ENCODE measurements around the gene ZNF544. TPM values are rescaled to one million over a fixed set of nuclear protein-coding genes. Genes with fewer than 3 reads are reported as not detected.
A peak's percentile ranks its signal among the peaks of the same experiment; 100 is the strongest.

ZNF544 gene
- total RNA-seq (10 to 100 TPM; 19.7 to 60.7 (median 42.1) TPM), polyA plus RNA-seq (10 to 100 TPM; 21.6 to 30.8 TPM), total RNA-seq (28.7 reads per million, percentile 59 among the genes with 10 or more reads in this experiment)

GRCh38 chr19:58228585-58229254, at the start of gene ZNF544:
Gene ZNF544, plus strand, starts transcription at chr19:58228914. Its CDS starts 15,110 bp downstream, at chr19:58244024.
- peak; percentile 79 for ATAC-seq
- POLR2A ChIA-PET, result interaction anchor here (0.6 to 2.4 kb wide), 7 partner anchors 20 to 409 kb away, joined by 3 to 15 read pairs (median 4); partner anchors contain the start of gene ZNF274
- Mint-ChIP-seq H3K27me3 (no peaks in the 10 kb centered on the region), H3K4me1 (peaks cover 19 to 36% (median 28%) of the 10 kb centered on the region in 7 donors), H3K27ac (peak within 1 kb of the TSS in 8 of 9 donors; percentile 76 to 94 (median 84)), H3K9me3 (peaks cover 15 to 80% (median 42%) of the 10 kb centered on the region in 11 donors), H3K36me3 (peaks cover 39 to 53% (median 50%) of the 10 kb centered on the region in 5 donors), H3K4me3 (peak within 1 kb of the TSS; percentile 89 to 95 (median 94))
- Histone ChIP-seq H3K4me3 (ENCODE audit: low read length) (peak within 1 kb of the TSS; percentile 86), H3K27ac (ENCODE audit: low read depth, low read length) (peak within 1 kb of the TSS; percentile 73), H3K27me3 (ENCODE audit: control insufficient read depth in 2 of 2, insufficient read depth in 2 of 2, low read length in 2 of 2) (no peaks in the 10 kb centered on the region), H3K4me1 (ENCODE audit: control insufficient read depth in 2 of 2, insufficient read depth in 2 of 2, low read length in 2 of 2) (peaks cover 10% of the 10 kb centered on the region in 2 donors), H3K9me3 (ENCODE audit: control insufficient read depth in 2 of 3, low read length in 3 of 3) (peaks cover 0 to 21% (median 0%) of the 10 kb centered on the region in 3 experiments), H3K36me3 (ENCODE audit: control insufficient read depth in 2 of 3, insufficient read depth in 3 of 3, low read length in 3 of 3) (peaks cover 3 to 47% (median 6%) of the 10 kb centered on the region in 3 experiments)
- peak; percentile 25 to 74 (median 39) for DNase-seq
- intact Hi-C loops (cut with micrococcal nuclease), result loop anchor here (1.0 to 5.0 kb wide), 6 partner anchors 45 to 158 kb away; partner anchors contain the start of genes ERVK3-1 (in 2 of the 2), ZNF274 (in 2 of the 2), ZNF8 (in 2 of the 2) and RPS5 (in 1 of the 2)
- CTCF ChIA-PET, result interaction anchor here (1.5 kb wide), 1 partner anchor 46 kb away, joined by 6 read pairs; the partner anchor contains the start of gene ZNF274

DNA sequence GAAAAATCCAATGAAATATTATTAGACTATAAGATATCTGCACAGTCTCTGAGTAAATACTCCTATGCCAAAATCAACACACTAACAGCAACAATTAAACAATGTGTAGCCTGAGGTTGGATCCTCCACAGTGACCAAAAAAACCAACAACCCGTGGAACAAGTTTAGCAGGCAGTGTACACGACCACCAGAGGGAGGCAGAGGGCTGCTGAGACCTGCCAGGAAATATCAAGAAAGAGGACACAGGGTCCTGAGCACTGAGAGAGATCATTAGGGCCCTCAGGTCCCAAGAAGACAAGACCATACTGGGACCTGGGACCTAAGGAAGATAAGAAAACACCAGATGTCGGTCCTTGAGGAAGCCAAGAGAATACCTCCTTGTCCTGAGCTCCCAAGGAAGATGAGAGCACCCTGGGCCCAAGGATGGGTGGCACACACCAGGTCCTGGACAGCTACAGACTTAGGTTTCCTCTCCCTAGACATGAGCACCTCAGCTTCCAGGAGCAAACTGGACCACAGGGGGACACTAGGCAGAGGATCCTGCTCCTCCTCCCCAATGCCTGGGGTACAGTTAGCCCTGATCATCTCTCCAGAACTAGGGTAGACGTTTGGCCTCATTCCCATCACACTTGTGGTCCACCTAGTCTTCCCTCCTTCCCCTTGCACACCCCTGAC, 46.7 kb upstream of the ZNF544 start:
- peaks cover 0 to 30% (median 12%) of the 10 kb centered on the region in 3 experiments for H3K36me3 ChIP-seq (ENCODE audit: control insufficient read depth in 2 of 3, insufficient read depth in 3 of 3, low read length in 3 of 3)
- H3K4me3 ChIP-seq (ENCODE audit: low read length), result peak overlapping the region; percentile 87
- intact Hi-C loops (cut with micrococcal nuclease), result loop anchor here (1.0 to 2.0 kb wide), 13 partner anchors 47 to 831 kb away; partner anchors contain the start of genes RPS5 (in 2 of the 2), ZBTB45 (in 1 of the 2), ZNF304 (in 1 of the 2) and ZNF324 (in 1 of the 2)
- peaks cover 10 to 24% (median 17%) of the 10 kb centered on the region in 7 donors for H3K4me1 Mint-ChIP-seq
- peaks cover 21 to 79% (median 42%) of the 10 kb centered on the region in 3 experiments for H3K9me3 ChIP-seq (ENCODE audit: control insufficient read depth in 2 of 3, low read length in 3 of 3)
- H3K9me3 Mint-ChIP-seq, result peaks cover 5 to 95% (median 70%) of the 10 kb centered on the region in 11 donors
- ATAC-seq, result no peak
- peaks cover 0 to 12% of the 10 kb centered on the region in 2 donors for H3K4me1 ChIP-seq (ENCODE audit: control insufficient read depth in 2 of 2, insufficient read depth in 2 of 2, low read length in 2 of 2)
- peak; percentile 17 to 60 (median 42) for DNase-seq
- H3K27ac Mint-ChIP-seq, result peak overlapping the region; percentile 98 to 100 (median 99)
- H3K36me3 Mint-ChIP-seq, result peaks cover 26 to 62% (median 52%) of the 10 kb centered on the region in 5 donors
- POLR2A ChIA-PET, result interaction anchor here (0.6 to 3.4 kb wide), 11 partner anchors 20 to 413 kb away, joined by 3 to 19 read pairs (median 3); partner anchors contain the start of genes ZNF324B, ZNF497, ZNF586 and ZNF606
- H3K27ac ChIP-seq (ENCODE audit: low read depth, low read length), result peak overlapping the region; percentile 97
- no peaks in the 10 kb centered on the region for H3K27me3 ChIP-seq (ENCODE audit: control insufficient read depth in 2 of 2, insufficient read depth in 2 of 2, low read length in 2 of 2)
- CTCF ChIA-PET, result no interaction called here
- no peaks in the 10 kb centered on the region for H3K27me3 Mint-ChIP-seq
- peak overlapping the region; percentile 91 to 99 (median 94) for H3K4me3 Mint-ChIP-seq

DNA sequence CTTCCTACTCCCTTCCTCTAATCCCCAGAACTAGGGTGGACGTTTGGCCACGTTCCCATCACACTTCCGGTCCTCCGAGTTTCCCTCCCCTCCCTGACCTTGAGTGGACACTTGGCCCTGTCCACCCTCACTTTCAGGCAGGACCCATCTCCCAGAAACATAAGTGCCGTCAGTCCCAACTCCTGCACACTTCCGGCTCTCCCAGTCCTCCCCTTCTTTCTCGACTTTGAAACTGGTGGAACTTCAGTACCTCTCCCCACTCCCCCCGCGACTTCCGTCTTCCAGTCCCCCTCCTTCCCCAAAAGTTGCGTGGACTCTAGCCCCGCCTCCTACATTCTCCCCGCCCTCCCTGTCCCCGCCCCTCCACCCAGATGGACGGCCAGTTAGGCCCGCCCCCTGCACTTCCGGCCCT, 46.1 kb upstream of the ZNF544 start:
- H3K9me3 Mint-ChIP-seq, result peaks cover 5 to 95% (median 69%) of the 10 kb centered on the region in 11 donors
- H3K27me3 Mint-ChIP-seq, result no peaks in the 10 kb centered on the region
- peaks cover 0 to 12% of the 10 kb centered on the region in 2 donors for H3K4me1 ChIP-seq (ENCODE audit: control insufficient read depth in 2 of 2, insufficient read depth in 2 of 2, low read length in 2 of 2)
- CTCF ChIA-PET, result interaction anchor here (1.2 kb wide), 1 partner anchor 46 kb away, joined by 6 read pairs; the partner anchor contains the start of gene ZNF544
- DNase-seq (peak in 2 of 9 donors; percentile 84 to 88), ATAC-seq (peak; percentile 86)
- H3K4me3 Mint-ChIP-seq, result peak overlapping the region; percentile 91 to 99 (median 94)
- intact Hi-C loops (cut with micrococcal nuclease), result loop anchor here (1.0 to 2.0 kb wide), 13 partner anchors 46 to 831 kb away; partner anchors contain the start of genes RPS5 (in 2 of the 2), ZBTB45 (in 1 of the 2), ZNF304 (in 1 of the 2) and ZNF324 (in 1 of the 2)
- peak overlapping the region; percentile 97 for H3K27ac ChIP-seq (ENCODE audit: low read depth, low read length)
- H3K27ac Mint-ChIP-seq, result peak overlapping the region; percentile 98 to 100 (median 99)
- H3K4me1 Mint-ChIP-seq, result peaks cover 10 to 24% (median 17%) of the 10 kb centered on the region in 7 donors
- peaks cover under 1 to 35% (median 12%) of the 10 kb centered on the region in 3 experiments for H3K36me3 ChIP-seq (ENCODE audit: control insufficient read depth in 2 of 3, insufficient read depth in 3 of 3, low read length in 3 of 3)
- H3K9me3 ChIP-seq (ENCODE audit: control insufficient read depth in 2 of 3, low read length in 3 of 3), result peaks cover 22 to 79% (median 39%) of the 10 kb centered on the region in 3 experiments
- peak overlapping the region; percentile 87 for H3K4me3 ChIP-seq (ENCODE audit: low read length)
- POLR2A ChIA-PET, result interaction anchor here (0.6 to 3.4 kb wide), 41 partner anchors 11 to 1779 kb away, joined by 3 to 27 read pairs (median 4); partner anchors contain the start of genes CHMP2A, ZBTB45, ZNF132 and ZNF134
- peaks cover 26 to 63% (median 55%) of the 10 kb centered on the region in 5 donors for H3K36me3 Mint-ChIP-seq
- no peaks in the 10 kb centered on the region for H3K27me3 ChIP-seq (ENCODE audit: control insufficient read depth in 2 of 2, insufficient read depth in 2 of 2, low read length in 2 of 2)

DNA sequence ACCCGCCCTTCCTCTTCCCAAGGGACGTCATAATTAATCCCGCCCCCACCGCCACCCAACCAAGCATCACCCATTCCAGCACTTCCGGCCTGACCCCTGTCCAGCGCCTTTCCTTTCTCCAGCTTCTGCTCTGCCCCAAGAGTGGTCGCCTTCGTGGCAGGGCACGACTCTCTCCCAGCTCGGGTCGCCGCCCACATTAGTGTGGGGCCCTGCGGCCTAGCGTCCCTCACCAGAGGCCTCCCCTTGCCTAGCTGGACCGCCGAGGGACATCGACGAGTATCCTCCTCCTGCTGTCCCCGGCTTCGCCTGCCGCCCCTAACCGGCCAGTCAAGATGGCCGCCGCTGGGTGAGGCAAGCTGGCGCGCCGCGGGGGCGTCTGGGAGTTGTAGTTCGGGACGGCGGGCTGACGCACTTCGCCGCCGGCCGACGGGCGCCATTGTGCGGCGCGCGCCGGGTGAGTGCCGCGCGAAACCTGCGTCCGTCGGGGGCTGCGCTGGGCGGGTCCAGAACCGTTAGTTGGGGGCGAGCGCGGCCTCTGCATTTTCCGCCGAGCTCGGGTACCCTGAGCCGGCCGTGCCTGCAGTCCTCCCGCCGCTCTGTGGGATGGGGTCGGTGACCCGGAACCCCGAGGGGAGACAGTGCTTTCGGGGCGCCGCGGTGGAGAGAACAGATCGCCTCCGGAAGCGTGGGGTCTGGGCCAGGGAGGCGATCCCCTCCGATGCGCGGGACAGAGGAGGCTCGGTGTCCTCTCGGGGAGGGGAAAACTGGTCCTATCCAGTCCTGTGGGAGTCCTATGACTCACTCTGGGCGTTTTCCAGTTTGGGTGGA, 45.5 kb upstream of the ZNF544 start, which contains the start of gene ZNF274:
Gene ZNF274, plus strand, starts transcription at position 73 of the 828 bp plus-strand sequence. CDS start 905 bp downstream, outside the sequence.
- Histone ChIP-seq H3K9me3 (ENCODE audit: control insufficient read depth in 2 of 3, low read length in 3 of 3) (peaks cover 22 to 79% (median 42%) of the 10 kb centered on the region in 3 experiments), H3K27me3 (ENCODE audit: control insufficient read depth in 2 of 2, insufficient read depth in 2 of 2, low read length in 2 of 2) (no peaks in the 10 kb centered on the region), H3K36me3 (ENCODE audit: control insufficient read depth in 2 of 3, insufficient read depth in 3 of 3, low read length in 3 of 3) (peaks cover 4 to 41% (median 12%) of the 10 kb centered on the region in 3 experiments), H3K27ac (ENCODE audit: low read depth, low read length) (peak within 1 kb of the TSS; percentile 97), H3K4me1 (ENCODE audit: control insufficient read depth in 2 of 2, insufficient read depth in 2 of 2, low read length in 2 of 2) (peaks cover 0 to 12% of the 10 kb centered on the region in 2 donors), H3K4me3 (ENCODE audit: low read length) (peak within 1 kb of the TSS; percentile 87)
- POLR2A ChIA-PET, result interaction anchor here (0.6 to 3.4 kb wide), 53 partner anchors 10 to 1779 kb away, joined by 3 to 27 read pairs (median 4); partner anchors contain the start of genes CHMP2A, ZBTB45, ZNF132 and ZNF134
- peak; percentile 88 to 95 (median 93) for DNase-seq
- Mint-ChIP-seq H3K27ac (peak within 1 kb of the TSS; percentile 98 to 100 (median 99)), H3K27me3 (no peaks in the 10 kb centered on the region), H3K4me3 (peak within 1 kb of the TSS; percentile 91 to 99 (median 94)), H3K4me1 (peaks cover 10 to 24% (median 17%) of the 10 kb centered on the region in 7 donors), H3K36me3 (peaks cover 26 to 64% (median 55%) of the 10 kb centered on the region in 5 donors), H3K9me3 (peaks cover 5 to 95% (median 67%) of the 10 kb centered on the region in 11 donors)
- ATAC-seq, result peak; percentile 92
- CTCF ChIA-PET, result interaction anchor here (0.6 to 1.2 kb wide), 3 partner anchors 13 to 401 kb away, joined by 3 to 6 read pairs (median 3); partner anchors contain the start of gene ZNF544
- intact Hi-C loops (cut with micrococcal nuclease), result loop anchor here (1.0 to 2.0 kb wide), 30 partner anchors 28 to 943 kb away; partner anchors contain the start of genes ERVK3-1 (in 2 of the 2), RPS5 (in 2 of the 2), ZNF132 (in 2 of the 2) and ZNF544 (in 2 of the 2)

DNA sequence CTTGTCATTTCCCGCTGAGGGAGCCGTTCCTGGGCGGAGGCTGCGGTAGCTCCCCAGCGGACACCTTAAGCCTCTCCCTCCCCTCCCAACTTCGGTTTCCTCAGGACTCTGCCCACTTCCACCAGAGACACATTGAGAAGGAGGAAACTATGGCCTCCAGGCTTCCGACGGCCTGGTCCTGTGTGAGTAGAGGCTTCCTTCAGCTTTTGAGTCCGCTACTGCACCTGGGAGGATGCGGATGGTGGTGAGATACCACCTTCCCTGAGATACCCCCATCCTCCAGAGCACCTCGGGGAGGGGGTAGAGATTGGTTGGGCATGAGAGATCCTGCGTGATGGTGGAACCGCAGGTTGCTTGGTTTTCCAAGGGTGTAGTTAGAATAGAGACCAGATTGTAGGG, 44.9 kb upstream of the ZNF544 start:
- CTCF ChIA-PET, result interaction anchor here (0.6 to 1.2 kb wide), 3 partner anchors 12 to 401 kb away, joined by 3 to 6 read pairs (median 3); partner anchors contain the start of gene ZNF544
- Mint-ChIP-seq H3K4me3 (peak overlapping the region; percentile 91 to 99 (median 94)), H3K27ac (peak overlapping the region; percentile 98 to 100 (median 99)), H3K4me1 (peaks cover 10 to 25% (median 17%) of the 10 kb centered on the region in 7 donors), H3K36me3 (peaks cover 27 to 65% (median 59%) of the 10 kb centered on the region in 5 donors), H3K9me3 (peaks cover 6 to 94% (median 66%) of the 10 kb centered on the region in 11 donors), H3K27me3 (no peaks in the 10 kb centered on the region)
- ATAC-seq (no peak), DNase-seq (no peak)
- H3K4me1 ChIP-seq (ENCODE audit: control insufficient read depth in 2 of 2, insufficient read depth in 2 of 2, low read length in 2 of 2), result peaks cover 0 to 12% of the 10 kb centered on the region in 2 donors
- peak overlapping the region; percentile 87 for H3K4me3 ChIP-seq (ENCODE audit: low read length)
- peaks cover 4 to 45% (median 14%) of the 10 kb centered on the region in 3 experiments for H3K36me3 ChIP-seq (ENCODE audit: control insufficient read depth in 2 of 3, insufficient read depth in 3 of 3, low read length in 3 of 3)
- H3K9me3 ChIP-seq (ENCODE audit: control insufficient read depth in 2 of 3, low read length in 3 of 3), result peaks cover 22 to 77% (median 42%) of the 10 kb centered on the region in 3 experiments
- no peaks in the 10 kb centered on the region for H3K27me3 ChIP-seq (ENCODE audit: control insufficient read depth in 2 of 2, insufficient read depth in 2 of 2, low read length in 2 of 2)
- intact Hi-C loops (cut with micrococcal nuclease), result loop anchor here (1.0 to 2.0 kb wide), 23 partner anchors 29 to 944 kb away; partner anchors contain the start of genes ERVK3-1 (in 2 of the 2), ZNF132 (in 2 of the 2), ZNF544 (in 2 of the 2) and ZNF606 (in 2 of the 2)
- POLR2A ChIA-PET, result interaction anchor here (0.6 to 3.4 kb wide), 47 partner anchors 10 to 1780 kb away, joined by 3 to 27 read pairs (median 4); partner anchors contain the start of genes CHMP2A, TRAPPC2B, ZBTB45 and ZNF132
- H3K27ac ChIP-seq (ENCODE audit: low read depth, low read length), result peak overlapping the region; percentile 97
